GM19467 (cell line): ENCODE measurements around the gene FAM219B.
A peak's percentile ranks its signal among the peaks of the same experiment; 100 is the strongest.
"Not testable (repeated sequence)": the region's sequence is repeated elsewhere in the genome, so short reads cannot be mapped to it uniquely, and the experiment has no call there.

ENCODE experiments used
- ATAC-seq: cut with Tn5 transposase; IDR thresholded peaks from one replicate; pipeline ENCODE4 v1.9.1; 2021; ENCODE audit warnings: mild to moderate bottlenecking, moderate library complexity; ENCODE audit not compliant: unreplicated experiment

FAM219B gene

GRCh38 chr15:74906450-74907162, at the start of gene FAM219B:
FAM219B (minus strand) TSS chr15:74906851; CDS start chr15:74906800, 51 bp downstream.
- peak; percentile 79 for ATAC-seq

DNA sequence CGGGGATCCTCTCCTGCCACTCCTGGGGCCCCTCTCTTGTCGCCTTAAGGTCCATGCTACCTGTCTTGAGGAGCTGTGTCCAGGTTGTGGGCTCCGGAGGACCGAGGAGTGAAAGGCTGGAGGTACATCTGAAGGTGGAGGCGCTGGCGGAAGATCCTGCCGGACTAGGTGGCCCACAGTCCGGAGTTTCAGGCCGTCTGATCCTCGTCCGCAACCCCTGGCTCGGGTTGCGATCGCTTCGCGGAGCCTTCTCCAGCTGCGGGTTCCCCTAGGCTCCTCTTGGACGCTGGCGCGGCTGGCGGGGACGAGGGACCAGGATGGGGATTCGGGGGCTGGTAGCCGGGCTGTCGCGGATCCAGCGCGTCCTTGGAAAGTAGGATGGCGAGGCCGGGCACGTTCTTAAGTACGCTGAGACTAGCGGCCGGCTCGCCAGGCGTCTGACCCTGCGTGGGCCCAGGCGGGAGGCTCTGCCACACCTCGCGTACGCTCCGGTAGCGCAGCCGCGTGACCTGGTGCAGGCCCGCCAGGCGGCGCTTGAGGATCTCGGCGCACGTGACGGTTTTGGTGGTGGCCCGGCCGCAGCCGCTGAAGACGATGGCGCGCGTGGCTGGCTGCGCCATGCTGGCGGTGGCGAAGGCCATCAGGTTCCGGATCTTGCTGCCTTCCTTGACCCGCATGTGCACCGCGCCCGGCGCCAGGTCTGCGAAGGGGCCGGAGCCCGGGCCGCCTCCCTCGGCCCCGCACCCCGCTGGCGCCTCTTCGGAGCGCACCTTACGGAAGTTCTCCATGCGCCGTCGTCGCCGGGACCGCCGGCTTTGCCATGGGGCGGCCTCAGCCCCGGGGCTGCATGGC, 49.4 kb upstream of the FAM219B start:
- ATAC-seq: peak; percentile 44

DNA sequence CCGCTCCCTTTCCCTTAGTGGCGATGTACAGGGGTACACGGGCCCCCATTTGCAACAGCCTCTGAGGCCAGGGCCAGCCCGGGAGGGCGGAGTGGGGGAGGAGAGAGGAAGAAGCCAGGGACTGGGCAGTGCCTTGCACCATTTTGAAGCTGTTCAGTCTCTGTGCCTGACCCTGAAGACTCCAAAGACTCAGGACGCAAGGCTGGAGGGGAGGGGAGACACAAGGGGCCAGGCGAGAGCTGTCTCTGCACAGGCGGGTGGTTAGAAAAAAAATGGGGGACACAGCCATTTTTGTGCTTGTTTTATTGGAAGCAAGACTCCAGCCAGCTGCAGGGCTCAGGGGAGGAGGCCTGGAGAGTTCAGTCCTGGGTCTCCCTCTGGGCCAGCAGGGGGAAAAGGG, 48.4 kb upstream of the FAM219B start:
- no peak for ATAC-seq

DNA sequence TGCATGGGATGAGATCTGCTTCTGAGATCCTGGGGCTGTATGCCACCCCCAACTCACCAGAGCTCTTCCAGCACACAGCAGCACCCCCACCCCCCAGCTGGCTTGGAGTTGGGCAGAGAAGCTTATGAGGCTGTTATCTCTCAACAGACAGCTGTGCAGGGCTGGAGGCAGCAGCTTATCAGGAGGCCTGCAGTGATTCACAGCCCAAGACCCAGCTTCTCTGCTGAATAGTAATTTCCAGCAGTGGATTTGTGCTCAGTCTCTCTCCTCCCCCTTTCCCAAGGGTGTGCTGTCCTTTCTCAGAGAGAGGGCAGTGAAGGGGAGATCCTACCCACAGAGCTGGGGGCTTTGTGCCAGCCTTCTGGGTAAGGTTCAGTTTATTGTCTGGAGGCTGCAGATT, 47.9 kb upstream of the FAM219B start:
- no peak for ATAC-seq

- ATAC-seq: no peak
These were observed 44.4 kb upstream of the FAM219B start for GRCh38 chr15:74951006-74951405.

DNA sequence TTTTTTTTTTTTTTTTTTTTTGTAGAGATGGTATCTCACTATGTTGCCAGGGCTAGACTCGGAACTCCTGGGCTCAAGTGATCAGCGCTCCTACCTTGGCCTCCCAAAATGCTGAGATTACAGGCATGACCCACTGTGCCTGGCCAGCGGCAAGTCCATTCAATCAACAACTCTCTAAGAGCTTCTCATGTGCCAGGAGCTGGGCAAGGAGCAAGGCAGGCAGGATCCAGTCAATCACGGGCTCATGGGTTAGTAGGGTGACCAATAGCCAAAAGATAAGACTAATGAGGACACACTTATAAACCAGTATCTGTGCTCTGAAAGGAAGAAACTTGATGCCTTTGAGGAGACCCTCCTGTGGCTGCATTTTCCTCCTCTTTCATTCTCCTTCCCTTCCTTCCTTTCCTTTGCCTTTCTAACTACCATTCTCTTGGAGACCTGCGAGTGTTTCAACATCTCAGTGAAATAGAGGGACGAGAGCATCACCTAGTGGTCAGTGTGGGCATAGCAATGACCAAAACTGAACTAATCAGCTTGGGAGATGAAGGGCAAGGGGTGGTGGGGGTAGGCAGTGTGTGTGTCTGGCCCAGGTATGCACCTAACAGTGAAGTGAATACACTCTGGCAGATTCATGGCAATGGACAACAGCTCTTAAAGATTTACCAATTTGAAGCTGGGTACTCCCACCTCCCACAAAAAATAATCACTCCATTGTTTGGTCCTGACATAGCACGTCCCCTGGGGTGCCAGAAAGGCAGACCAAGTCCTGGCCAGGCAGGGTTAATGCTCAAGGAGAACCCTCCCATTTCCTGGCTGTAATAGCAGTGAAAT, 43.6 kb upstream of the FAM219B start:
- no peak for ATAC-seq

DNA sequence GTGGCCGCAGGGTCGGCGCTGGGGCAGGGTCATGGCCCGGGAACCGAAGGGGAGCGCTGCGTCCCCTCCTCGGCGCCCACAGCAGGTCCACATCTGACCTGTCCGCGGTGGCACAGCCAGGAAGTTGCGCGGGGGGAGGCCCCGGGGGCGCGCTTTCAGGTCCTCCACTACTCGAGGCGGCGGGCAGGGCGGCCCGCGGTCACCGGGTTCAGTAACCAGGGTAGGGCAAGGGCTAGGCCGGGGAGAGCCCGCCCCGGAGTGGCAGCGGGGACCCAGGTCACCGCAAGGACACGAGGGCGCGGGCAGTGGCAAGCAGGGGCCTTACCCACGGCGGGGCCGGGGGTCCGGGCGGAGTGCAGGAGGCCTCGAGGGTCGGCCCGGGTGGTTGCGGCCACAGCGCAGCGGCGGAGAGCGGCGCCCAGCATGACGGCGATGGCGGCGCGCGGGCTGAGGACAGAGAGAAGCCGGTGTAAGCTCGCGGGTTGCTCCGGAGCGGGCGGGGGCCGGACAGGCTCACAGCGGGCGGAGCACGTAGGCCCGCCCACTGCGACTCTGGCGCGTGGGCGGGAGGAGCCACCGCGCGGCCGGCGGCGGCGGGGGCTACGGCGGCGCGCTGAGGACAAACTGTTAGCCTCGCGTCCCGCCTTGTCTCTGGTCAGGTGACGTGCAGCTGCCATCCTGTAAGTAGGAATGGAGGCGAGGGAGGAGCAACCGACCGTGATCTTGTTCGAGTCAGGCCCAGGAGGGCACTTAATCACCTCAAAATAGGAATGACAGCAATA, 31.1 kb upstream of the FAM219B start, which contains the start of gene COX5A:
COX5A (minus strand) TSS at position 484 of the 782 bp plus-strand sequence; CDS start at position 425, 59 bp downstream.
- peak; percentile 87 for ATAC-seq

DNA sequence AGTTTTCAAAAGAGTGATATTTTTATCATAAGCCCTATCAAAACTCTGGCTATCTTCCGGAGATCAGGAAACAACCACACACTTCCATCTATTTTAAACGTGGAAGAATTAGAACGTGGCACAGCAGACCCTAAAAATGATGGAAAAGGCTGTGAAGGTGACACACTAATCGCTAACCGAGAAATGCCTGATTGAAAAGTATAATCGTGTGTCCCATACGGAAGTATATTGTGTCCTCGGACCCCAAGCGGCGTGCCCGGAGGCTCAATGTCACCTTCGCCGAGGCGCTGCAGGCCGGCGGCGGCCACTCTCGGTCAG, 30.6 kb upstream of the FAM219B start:
- ATAC-seq: no peak

GRCh38 chr15:74935193-74935592, 28.5 kb upstream of the FAM219B start:
- ATAC-seq: not testable (repeated sequence)

DNA sequence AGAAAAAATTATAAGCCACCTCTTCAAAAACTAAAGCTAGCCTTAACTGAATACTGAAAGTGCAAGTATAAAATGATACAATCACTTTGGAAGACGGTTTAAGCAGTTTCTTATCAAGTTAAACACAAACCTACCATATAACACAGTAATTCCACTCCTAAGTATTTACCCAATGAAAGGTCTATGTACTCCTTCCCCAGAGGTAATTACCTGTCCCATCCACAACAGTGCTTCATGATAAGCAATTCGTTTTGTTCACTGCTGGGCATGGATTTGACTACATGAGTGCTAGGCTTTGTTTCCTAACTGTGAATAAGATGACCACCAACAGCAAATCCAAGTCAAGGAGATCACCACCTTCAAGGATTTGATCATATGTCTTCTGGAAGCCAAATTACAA, 26.9 kb upstream of the FAM219B start:
- no peak for ATAC-seq

DNA sequence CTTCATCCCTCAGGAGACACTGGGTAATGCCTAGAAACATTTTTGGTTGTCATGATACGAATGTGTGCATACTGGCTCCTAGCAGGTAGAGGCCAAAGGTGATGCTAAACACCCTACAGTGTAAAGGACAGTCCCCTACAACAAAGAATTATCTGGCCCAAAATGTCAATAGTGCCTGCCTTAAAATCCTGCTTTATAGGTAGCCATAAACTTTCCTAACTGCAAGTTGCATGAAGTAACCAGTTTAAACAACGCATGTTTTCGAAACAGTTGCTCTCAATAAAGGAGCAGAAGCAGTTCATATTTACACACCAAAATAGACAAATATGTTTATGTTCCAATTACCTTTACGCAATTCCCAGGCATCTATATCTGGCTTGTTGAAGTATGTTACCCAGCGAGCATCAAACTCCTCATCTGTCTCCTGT, 22.1 kb upstream of the FAM219B start:
- ATAC-seq: no peak

GRCh38 chr15:74924525-74924924, 17.9 kb upstream of the FAM219B start:
- ATAC-seq: no peak

- no peak for ATAC-seq
These were observed 13.8 kb upstream of the FAM219B start for GRCh38 chr15:74920456-74920855.

GRCh38 chr15:74917676-74918075, 11.0 kb upstream of the FAM219B start:
- no peak for ATAC-seq

- ATAC-seq: not testable (repeated sequence)
These were observed 7.1 kb upstream of the FAM219B start for GRCh38 chr15:74913799-74914198.

- ATAC-seq: no peak
These were observed 6.4 kb upstream of the FAM219B start for GRCh38 chr15:74913041-74913440.

DNA sequence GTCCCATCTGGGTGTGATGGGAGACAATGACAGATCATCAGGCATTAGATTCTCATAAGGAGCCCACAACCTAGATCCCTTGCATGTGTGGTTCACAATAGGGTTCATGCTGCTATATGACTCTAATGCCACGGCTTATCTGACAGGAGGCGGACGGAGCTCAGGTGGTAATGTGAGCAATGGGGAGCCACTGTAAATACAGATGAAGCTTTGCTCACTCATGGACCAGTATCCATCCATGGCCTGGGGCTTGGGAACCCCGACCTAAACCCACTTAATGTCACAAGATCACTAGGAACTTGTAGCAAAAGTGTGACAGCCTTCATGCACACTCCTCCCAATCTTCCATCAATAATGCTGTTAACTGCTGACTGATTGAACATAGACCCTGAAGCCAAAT, 2.0 kb upstream of the FAM219B start:
- no peak for ATAC-seq

GRCh38 chr15:74907163-74907870, 666 bp upstream of the FAM219B start:
- ATAC-seq: no peak

DNA sequence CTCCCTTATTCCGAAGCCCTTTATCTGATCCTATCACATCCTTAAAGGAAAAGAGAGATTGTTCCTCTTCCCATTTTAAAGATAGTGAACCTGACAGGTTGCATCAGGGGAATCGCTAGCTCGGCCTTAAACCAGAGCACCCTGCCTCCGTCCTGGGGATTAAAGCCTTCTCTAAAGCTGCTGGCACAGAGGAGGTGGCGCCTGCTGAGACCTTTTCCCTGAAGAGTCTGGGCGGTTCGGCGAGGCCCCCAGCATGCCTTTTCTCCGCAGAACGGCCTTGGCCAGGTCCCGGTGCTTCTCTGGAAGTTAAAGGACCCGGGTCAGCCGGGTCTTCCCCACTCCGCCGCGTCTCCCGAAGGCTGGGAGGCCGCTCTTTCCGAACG, 593 bp downstream of the FAM219B start:
- peak; percentile 12 for ATAC-seq
